ENCODE measurements around the gene TMEM45A. TPM values are rescaled to one million over a fixed set of nuclear protein-coding genes. Genes with fewer than 3 reads are reported as not detected.

TMEM45A gene
- polyA plus RNA-seq, 1 of the 3 experiments (the other 2 are of a cell fraction), result 6.4 TPM

GRCh38 chr3:100457811-100458210, 34.6 kb upstream of the TMEM45A start:
- no peak overlapping the region for H2AFZ ChIP-seq (ENCODE audit: low read depth)
- DNase-seq, result no peak
- no peak overlapping the region for H3K27ac ChIP-seq (ENCODE audit: low read depth in 2 of 2, low read length in 1 of 2)
- no peak overlapping the region for H3K4me2 ChIP-seq
- H4K20me1 ChIP-seq (ENCODE audit: insufficient read depth), result no peaks in the 10 kb centered on the region
- H3K79me2 ChIP-seq (ENCODE audit: insufficient read depth), result no peaks in the 10 kb centered on the region
- no peaks in the 10 kb centered on the region for H3K9me2 ChIP-seq
- WGBS (ENCODE audit: low lambda C conversion rate), result 95% methylated on average over 1 of the region's 1 CpG
- H3K9ac ChIP-seq, result no peak overlapping the region
- no peaks in the 10 kb centered on the region for H3K9me3 ChIP-seq
- no peak overlapping the region for H3K4me3 ChIP-seq (ENCODE audit: low read depth in 2 of 2, low read length in 1 of 2)
- no peaks in the 10 kb centered on the region for H3K4me1 ChIP-seq (ENCODE audit: control insufficient read depth in 1 of 2, insufficient read depth in 2 of 2, low read depth in 1 of 2, low read length in 1 of 2)
- no peaks in the 10 kb centered on the region for H3K27me3 ChIP-seq (ENCODE audit: insufficient read depth)
- H3F3A ChIP-seq (replicated peaks; ENCODE audit: insufficient read depth), result no peaks in the 10 kb centered on the region
- POLR2A ChIA-PET, result no interaction called here
- no peaks in the 10 kb centered on the region for H3K36me3 ChIP-seq (replicated peaks in 1 of 2; ENCODE audit: control insufficient read depth in 1 of 2, insufficient read depth in 2 of 2, low read length in 1 of 2)
- TF ChIP-seq MXI1 (IDR thresholded peaks at IDR 0.05; ENCODE audit: low read depth, low read length) (no peak), GATA2 (CRISPR knock-in tag; IDR thresholded peaks at IDR 0.05) (no peak), TCF12 (IDR thresholded peaks at IDR 0.05) (no peak), CHD2 (IDR thresholded peaks at IDR 0.05; ENCODE audit: low read length, partially characterized antibody) (no peak), EP300 (IDR thresholded peaks at IDR 0.05; ENCODE audit: borderline replicate concordance in 1 of 2, low read depth in 1 of 2, low read length in 1 of 2) (no peak), FOSL2 (IDR thresholded peaks at IDR 0.05; ENCODE audit: borderline replicate concordance, low read depth) (no peak), TEAD4 (IDR thresholded peaks at IDR 0.05; ENCODE audit: borderline replicate concordance, insufficient read depth) (no peak), MAX (IDR thresholded peaks at IDR 0.05; ENCODE audit: low read depth) (no peak), YY1 (IDR thresholded peaks at IDR 0.05; ENCODE audit: low read depth) (no peak), SIN3A (IDR thresholded peaks at IDR 0.05; ENCODE audit: borderline replicate concordance, low read depth, low read length) (no peak), IRF3 (IDR thresholded peaks at IDR 0.05; ENCODE audit: low read depth, low read length) (no peak), POLR2AphosphoS5 (IDR thresholded peaks at IDR 0.05; ENCODE audit: low read depth, low read length) (no peak)
- CTCF ChIA-PET, result interaction anchor here (0.6 to 3.1 kb wide), 3 partner anchors 16 to 997 kb away, joined by 3 to 21 read pairs (median 3); no protein-coding TSS in a partner anchor

- no peak overlapping the region for H3K4me3 ChIP-seq (ENCODE audit: low read depth in 2 of 2, low read length in 1 of 2)
- CTCF ChIA-PET, result interaction anchor here (1.0 to 9.2 kb wide), 2 partner anchors 17 to 132 kb away, joined by 3 to 224 read pairs; no protein-coding TSS in a partner anchor
- no peak for DNase-seq
- H3K36me3 ChIP-seq (replicated peaks in 1 of 2; ENCODE audit: control insufficient read depth in 1 of 2, insufficient read depth in 2 of 2, low read length in 1 of 2), result no peaks in the 10 kb centered on the region
- no peak overlapping the region for H3K27ac ChIP-seq (ENCODE audit: low read depth in 2 of 2, low read length in 1 of 2)
- no peak overlapping the region for H3K4me2 ChIP-seq
- 0 out of 4 replicates have a peak, but pooled peaks cover 0 to 2% of the 10 kb centered on the region in 2 experiments for H3K4me1 ChIP-seq (ENCODE audit: control insufficient read depth in 1 of 2, insufficient read depth in 2 of 2, low read depth in 1 of 2, low read length in 1 of 2)
- H3K9ac ChIP-seq, result no peak overlapping the region
- H3K27me3 ChIP-seq (ENCODE audit: insufficient read depth), result no peaks in the 10 kb centered on the region
- WGBS (ENCODE audit: low lambda C conversion rate), result 100% methylated on average over 1 of the region's 1 CpG
- POLR2A ChIA-PET, result no interaction called here
- H3K79me2 ChIP-seq (ENCODE audit: insufficient read depth), result no peaks in the 10 kb centered on the region
- no peaks in the 10 kb centered on the region for H4K20me1 ChIP-seq (ENCODE audit: insufficient read depth)
- H3F3A ChIP-seq (replicated peaks; ENCODE audit: insufficient read depth), result no peaks in the 10 kb centered on the region
- H3K9me2 ChIP-seq, result no peaks in the 10 kb centered on the region
- no peak overlapping the region for H2AFZ ChIP-seq (ENCODE audit: low read depth)
- TF ChIP-seq FOSL2 (IDR thresholded peaks at IDR 0.05; ENCODE audit: borderline replicate concordance, low read depth) (no peak), SMC3 (IDR thresholded peaks at IDR 0.05; ENCODE audit: low read depth, low read length) (no peak), YY1 (IDR thresholded peaks at IDR 0.05; ENCODE audit: low read depth) (no peak), CHD2 (IDR thresholded peaks at IDR 0.05; ENCODE audit: low read length, partially characterized antibody) (no peak), REST (IDR thresholded peaks at IDR 0.05; ENCODE audit: low read depth, low read length) (no peak), RAD21 (IDR thresholded peaks at IDR 0.05; ENCODE audit: low read length) (no peak), GATA2 (CRISPR knock-in tag; IDR thresholded peaks at IDR 0.05) (no peak)
- H3K9me3 ChIP-seq, result no peaks in the 10 kb centered on the region
Measured at GRCh38 chr3:100458814-100459213, 33.6 kb upstream of the TMEM45A start.
